Lung (tissue), 12 donors: ENCODE measurements around the gene ZG16B. TPM values are rescaled to one million over a fixed set of nuclear protein-coding genes. Genes with fewer than 3 reads are reported as not detected.
A peak's percentile ranks its signal among the peaks of the same experiment; 100 is the strongest.

Source experiments
- ATAC-seq: fragments of 200-7000 bp; cut with Tn5 transposase; one replicate; pipeline ENCODE4 v1.9.1; 2020; ENCODE audit warnings: moderate number of reproducible peaks; ENCODE audit not compliant: insufficient read depth, low FRiP score
- DNase-seq, 3 donors: peaks; one replicate each; pipeline ENCODE4 v3.0.0-alpha.2; 2013 to 2017
- H3K27ac ChIP-seq, 2 donors: one replicate each; pipeline ENCODE4 v1.5.1; 2013; ENCODE audit warnings: mild to moderate bottlenecking in 2 of 2, moderate library complexity in 2 of 2, control low read depth in 1 of 2, inconsistent platforms in 1 of 2, low read depth in 1 of 2, low read length in 1 of 2
- H3K27me3 ChIP-seq, 3 donors: one replicate each; pipeline ENCODE4 v1.5.1; 2013; ENCODE audit warnings: low read length in 2 of 3; ENCODE audit not compliant: control insufficient read depth in 3 of 3, insufficient read depth in 3 of 3
- H3K36me3 ChIP-seq, 4 donors: one replicate each; pipeline ENCODE4 v1.5.1; 2013; ENCODE audit warnings: low read length in 4 of 4, mild to moderate bottlenecking in 1 of 4, moderate library complexity in 1 of 4; ENCODE audit not compliant: control insufficient read depth in 4 of 4, insufficient read depth in 4 of 4
- H3K4me1 ChIP-seq, 5 donors: one replicate each; pipeline ENCODE4 v1.5.1; 2013; ENCODE audit warnings: low read length in 5 of 5, mild to moderate bottlenecking in 2 of 5, moderate library complexity in 1 of 5; ENCODE audit not compliant: control insufficient read depth in 5 of 5, insufficient read depth in 5 of 5
- H3K4me3 ChIP-seq: one replicate; pipeline ENCODE4 v1.5.1; 2013; ENCODE audit warnings: mild to moderate bottlenecking, control low read depth, moderate library complexity
- H3K9ac ChIP-seq, 2 donors: one replicate each; pipeline ENCODE4 v1.5.1; 2013; ENCODE audit warnings: low read length in 2 of 2, control low read depth in 1 of 2; ENCODE audit not compliant: insufficient read depth in 1 of 2
- H3K9me3 ChIP-seq, 4 donors: one replicate each; pipeline ENCODE4 v1.5.1; 2013; ENCODE audit warnings: low read length in 3 of 4, mild to moderate bottlenecking in 1 of 4, moderate library complexity in 1 of 4; ENCODE audit not compliant: control insufficient read depth in 4 of 4, insufficient read depth in 3 of 4
- WGBS, 2 donors: extraction: QIAGEN DNeasy Blood & Tissue Kit; methylation state at CpG; one replicate each; pipeline ENCODE4 v1.1.7; 2013; 5-methylcytosine and 5-hydroxymethylcytosine counted together
- polyA plus RNA-seq, 2 donors: library from polyadenylated mRNA; stranded (reverse); fragments of 200-250 nt; gene quantifications; one replicate each; pipeline ENCODE4 v1.2.1, GENCODE V29; 2013
- total RNA-seq, 2 donors: library from RNA; depleted of rRNA in 1 of 2; stranded (reverse); fragments of >200 nt in 1 of 2; gene quantifications; one replicate each; pipeline ENCODE4 v1.2.1, GENCODE V29; 2014 to 2021
- TF ChIP-seq, protein P1 (sequence below): IDR thresholded peaks from 2 replicates; pipeline ENCODE4 v1.5.1; 2012; ENCODE audit warnings: mild to moderate bottlenecking; ENCODE audit errors: control extremely low read depth, extremely low read depth
- donor health status: control.
- donor health status: control.
- donor health status: Bipolar disorder and iron deficiency.
- donor health status: healthy.
- donor health status: DM: yes; HTN: yes; CAD: no.

The ZG16B gene
- total and polyA plus RNA-seq, 4 donors = 2.1 to 6.1 (median 4.3) TPM

DNA sequence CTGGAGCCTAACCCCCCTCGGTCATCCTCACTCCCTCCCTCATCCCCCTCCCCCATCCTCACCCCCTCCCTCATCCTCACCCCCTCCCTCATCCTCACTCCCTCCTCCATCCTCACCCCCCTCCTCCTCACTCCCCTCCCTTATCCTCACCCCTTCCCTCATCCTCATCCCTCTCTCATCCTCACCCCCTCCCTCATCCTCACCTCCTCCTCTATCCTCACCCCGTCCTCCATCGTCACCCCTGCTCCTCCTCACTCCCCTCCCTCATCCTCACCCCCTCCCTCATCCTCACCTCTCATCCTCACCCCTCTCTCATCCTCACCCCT is 43.3 kb upstream of the ZG16B start:
- H3K36me3 ChIP-seq = no peaks in the 10 kb centered on the region
- ATAC-seq = no peak
- TF ChIP-seq, protein P1, sequence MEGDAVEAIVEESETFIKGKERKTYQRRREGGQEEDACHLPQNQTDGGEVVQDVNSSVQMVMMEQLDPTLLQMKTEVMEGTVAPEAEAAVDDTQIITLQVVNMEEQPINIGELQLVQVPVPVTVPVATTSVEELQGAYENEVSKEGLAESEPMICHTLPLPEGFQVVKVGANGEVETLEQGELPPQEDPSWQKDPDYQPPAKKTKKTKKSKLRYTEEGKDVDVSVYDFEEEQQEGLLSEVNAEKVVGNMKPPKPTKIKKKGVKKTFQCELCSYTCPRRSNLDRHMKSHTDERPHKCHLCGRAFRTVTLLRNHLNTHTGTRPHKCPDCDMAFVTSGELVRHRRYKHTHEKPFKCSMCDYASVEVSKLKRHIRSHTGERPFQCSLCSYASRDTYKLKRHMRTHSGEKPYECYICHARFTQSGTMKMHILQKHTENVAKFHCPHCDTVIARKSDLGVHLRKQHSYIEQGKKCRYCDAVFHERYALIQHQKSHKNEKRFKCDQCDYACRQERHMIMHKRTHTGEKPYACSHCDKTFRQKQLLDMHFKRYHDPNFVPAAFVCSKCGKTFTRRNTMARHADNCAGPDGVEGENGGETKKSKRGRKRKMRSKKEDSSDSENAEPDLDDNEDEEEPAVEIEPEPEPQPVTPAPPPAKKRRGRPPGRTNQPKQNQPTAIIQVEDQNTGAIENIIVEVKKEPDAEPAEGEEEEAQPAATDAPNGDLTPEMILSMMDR = no peak
- H3K9me3 ChIP-seq = no peaks in the 10 kb centered on the region
- H3K4me1 ChIP-seq = peaks cover 0 to 8% (median 0%) of the 10 kb centered on the region in 5 donors
- WGBS, 2 donors = 45 to 55% methylated on average over 3 of the region's 3 CpGs
- DNase-seq = no peak
- peaks cover 0 to 42% (median 22%) of the 10 kb centered on the region in 3 donors for H3K27me3 ChIP-seq
- H3K9ac ChIP-seq = no peak overlapping the region
- H3K4me3 ChIP-seq = no peak overlapping the region
- no peak overlapping the region for H3K27ac ChIP-seq

GRCh38 chr16:2787406-2787805 is 42.7 kb upstream of the ZG16B start, which contains the start of gene PRSS33:
PRSS33 (minus strand) TSS chr16:2787560; CDS start chr16:2786547, 1,013 bp downstream.
- peaks cover 0 to 39% (median 19%) of the 10 kb centered on the region in 3 donors for H3K27me3 ChIP-seq
- H3K9me3 ChIP-seq = no peaks in the 10 kb centered on the region
- H3K36me3 ChIP-seq = no peaks in the 10 kb centered on the region
- DNase-seq = peak in 2 of 3 donors; percentile 25 to 49
- TF ChIP-seq, protein P1 = no peak
- H3K4me3 ChIP-seq = no peak within 1 kb of the TSS
- no peak for ATAC-seq
- peaks cover 0 to 8% (median 0%) of the 10 kb centered on the region in 5 donors for H3K4me1 ChIP-seq
- no peak within 1 kb of the TSS for H3K27ac ChIP-seq
- H3K9ac ChIP-seq = no peak within 1 kb of the TSS
- WGBS, 2 donors = 23 to 26% methylated on average over 10 of the region's 10 CpGs

DNA sequence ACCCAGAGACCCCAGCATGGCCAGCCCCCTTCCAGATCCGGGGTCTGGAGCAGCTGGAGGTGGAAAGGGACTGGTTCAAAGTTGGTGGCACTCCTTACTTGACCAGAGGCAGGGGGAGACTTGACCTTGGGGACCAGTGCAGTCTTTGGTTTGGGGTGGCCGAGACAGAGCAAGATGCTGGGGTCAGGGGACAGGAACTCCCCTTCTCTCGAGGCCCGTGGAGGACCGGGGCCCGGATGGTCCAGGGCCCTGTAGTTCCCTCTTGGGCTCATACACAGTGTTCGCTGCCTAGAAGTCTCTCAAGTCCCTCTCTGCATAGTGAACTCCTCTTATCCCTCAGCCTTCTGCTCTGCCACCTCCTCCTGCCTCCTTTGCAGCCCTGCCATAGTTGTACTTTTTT is 42.1 kb upstream of the ZG16B start:
- TF ChIP-seq, protein P1 = no peak
- H3K4me1 ChIP-seq = peaks cover 0 to 8% (median 0%) of the 10 kb centered on the region in 5 donors
- 29 to 38% methylated on average over 7 of the region's 7 CpGs for WGBS, 2 donors
- H3K9me3 ChIP-seq = no peaks in the 10 kb centered on the region
- H3K27ac ChIP-seq = no peak overlapping the region
- no peak for ATAC-seq
- no peak for DNase-seq
- H3K36me3 ChIP-seq = no peaks in the 10 kb centered on the region
- no peak overlapping the region for H3K4me3 ChIP-seq
- peaks cover 0 to 39% (median 19%) of the 10 kb centered on the region in 3 donors for H3K27me3 ChIP-seq
- H3K9ac ChIP-seq = no peak overlapping the region

GRCh38 chr16:2790631-2791030 is 39.5 kb upstream of the ZG16B start:
- TF ChIP-seq, protein P1 = no peak
- Histone ChIP-seq H3K4me3 (no peak overlapping the region), H3K4me1 (peaks cover 0 to 5% (median 0%) of the 10 kb centered on the region in 5 donors), H3K36me3 (no peaks in the 10 kb centered on the region), H3K27ac (no peak overlapping the region), H3K27me3 (peaks cover 0 to 21% (median 12%) of the 10 kb centered on the region in 3 donors), H3K9me3 (no peaks in the 10 kb centered on the region), H3K9ac (no peak overlapping the region)
- no peak for DNase-seq
- WGBS, 2 donors = 80 to 89% methylated on average over 5 of the region's 5 CpGs
- ATAC-seq = no peak
